ENCODE results near the gene TCEAL8. TPM values are rescaled to one million over a fixed set of nuclear protein-coding genes. Genes with fewer than 3 reads are reported as not detected.

Gene TCEAL8
- polyA plus RNA-seq, 4 donors, result 144 to 179 (median 179) TPM

DNA sequence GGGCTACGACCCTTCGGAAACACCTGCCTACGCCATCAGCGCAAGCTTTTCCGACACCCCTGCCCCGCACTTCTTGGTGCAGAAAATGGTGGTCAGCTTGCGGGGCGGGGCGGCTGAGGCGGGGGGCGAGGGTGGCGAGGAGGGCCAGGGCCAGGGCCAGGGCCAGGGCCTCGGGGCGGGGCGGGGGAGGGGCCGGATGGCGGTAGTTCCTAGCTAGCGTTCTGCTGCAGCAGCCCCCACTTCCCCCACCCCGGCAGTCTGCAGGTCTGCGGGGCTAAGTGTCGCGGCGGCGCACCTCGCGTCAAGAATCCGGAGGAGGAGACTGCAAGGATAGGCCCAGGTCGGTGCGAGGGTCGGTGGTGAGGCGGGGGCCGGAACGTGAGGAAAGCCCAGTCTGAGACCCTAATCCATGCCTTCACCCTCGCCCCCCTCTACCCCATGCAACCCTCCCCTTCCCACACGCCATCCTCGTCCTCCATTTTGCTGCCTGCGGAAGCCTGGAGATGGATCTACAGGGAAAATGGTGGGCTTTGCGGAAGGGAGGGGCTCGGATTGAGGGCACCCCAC is 39.4 kb downstream of the TCEAL8 start:
- peak in 3 of 4 donors; percentile 18 to 31 (median 21) for DNase-seq (ENCODE audit: low read depth in 4 of 4, low spot score in 3 of 4)

DNA sequence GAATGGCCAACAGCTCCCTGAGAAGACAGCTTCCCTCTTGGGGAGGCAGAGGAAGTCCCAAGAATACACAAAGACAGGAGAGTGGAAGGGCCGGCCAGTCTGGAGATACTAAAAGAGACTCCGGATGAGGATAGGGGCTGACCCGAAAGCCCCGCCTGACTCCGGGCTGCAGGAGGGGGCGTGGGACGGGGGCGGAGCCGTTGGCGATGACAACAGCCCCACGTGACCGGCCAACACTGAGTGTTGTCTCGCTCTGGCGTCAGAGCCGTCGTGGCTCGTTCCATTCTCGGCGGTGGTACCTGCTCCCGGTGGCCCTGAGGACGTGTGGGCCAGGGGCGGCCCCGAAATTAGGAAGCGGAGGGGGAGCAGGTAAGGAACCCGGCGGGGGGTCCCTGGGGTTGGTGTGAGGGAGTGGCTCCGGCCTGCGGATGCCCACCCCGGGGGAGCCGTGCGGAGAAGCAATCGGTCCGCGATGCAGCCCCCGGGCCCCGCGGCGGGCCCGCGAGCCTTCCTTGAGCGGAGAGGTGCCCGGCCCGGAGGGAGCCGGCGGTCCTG is 40.0 kb downstream of the TCEAL8 start, which contains the start of gene BEX4:
BEX4 (plus strand) TSS at position 239 of the 555 bp plus-strand sequence. CDS start 1,046 bp downstream, outside the sequence.
- DNase-seq (ENCODE audit: low read depth in 4 of 4, low spot score in 3 of 4), result peak; percentile 56 to 61 (median 59)

DNA sequence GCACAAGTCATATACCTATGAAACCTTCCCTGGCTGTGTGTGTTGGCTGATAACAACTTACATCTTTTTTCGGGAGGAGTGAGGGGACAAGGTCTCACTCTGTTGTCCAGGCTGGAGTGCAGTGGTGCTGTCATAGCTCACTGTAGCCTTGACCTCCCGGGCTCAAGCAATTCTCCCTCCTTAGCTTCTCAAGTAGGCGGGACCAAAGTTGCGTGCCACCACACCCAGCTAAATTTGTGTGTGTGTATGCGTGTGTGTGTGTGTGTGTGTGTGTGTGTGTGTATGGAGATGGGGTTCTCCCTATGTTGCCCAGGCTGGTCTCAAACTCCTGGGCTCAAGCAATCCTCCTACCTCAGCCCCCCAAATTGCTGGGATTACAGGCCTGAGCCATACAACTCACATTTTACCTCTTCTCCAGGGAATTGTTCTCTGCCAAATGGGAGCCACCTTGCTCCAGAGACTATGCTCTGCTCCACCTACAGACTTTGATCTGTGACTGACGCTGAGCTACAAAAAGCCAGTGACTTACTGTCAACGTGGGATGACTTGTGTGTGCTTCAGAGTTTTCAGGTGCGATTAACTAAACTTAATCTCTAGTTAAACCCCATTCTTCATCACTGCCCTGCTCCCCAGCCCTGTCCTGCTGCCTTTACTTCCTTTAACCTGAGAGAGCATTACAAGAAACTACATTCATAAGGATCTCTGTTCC is 42.1 kb downstream of the TCEAL8 start:
- DNase-seq (ENCODE audit: low read depth in 4 of 4, low spot score in 3 of 4), result no peak

DNA sequence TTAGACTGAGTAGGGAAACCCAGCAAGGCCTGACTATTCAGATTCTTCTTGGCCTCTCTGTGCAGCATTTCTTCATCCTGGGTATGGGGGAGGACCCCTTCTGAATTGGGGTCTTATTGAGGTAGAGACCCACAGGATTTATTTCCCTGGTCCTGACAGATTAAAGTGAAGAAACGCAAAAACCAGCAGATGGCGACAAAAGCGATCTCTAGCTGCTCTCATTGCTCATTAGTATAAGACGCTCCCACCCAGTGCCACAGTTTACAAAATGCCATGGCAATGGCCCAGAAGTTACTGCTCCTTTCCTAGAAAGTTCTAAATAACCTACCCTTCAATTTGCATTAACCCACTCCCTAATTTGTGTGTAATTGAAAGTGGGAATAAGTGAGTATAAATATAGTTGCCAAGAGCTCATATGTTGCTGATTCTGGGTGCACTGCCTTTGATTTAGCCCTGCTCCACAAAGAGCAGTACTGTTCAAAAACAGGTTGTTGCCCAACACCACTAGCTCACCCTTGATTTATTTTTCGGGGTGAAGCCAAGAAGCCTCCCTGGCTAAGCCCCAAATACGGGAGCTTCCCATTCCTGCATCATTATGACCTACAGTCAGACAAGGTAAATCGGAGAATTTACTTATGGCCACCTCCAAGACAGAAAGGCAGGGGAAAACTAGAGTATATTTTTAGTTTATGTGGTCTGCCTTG is 43.8 kb downstream of the TCEAL8 start:
- peak in 2 of 4 donors; percentile 28 to 41 for DNase-seq (ENCODE audit: low read depth in 4 of 4, low spot score in 3 of 4)

DNA sequence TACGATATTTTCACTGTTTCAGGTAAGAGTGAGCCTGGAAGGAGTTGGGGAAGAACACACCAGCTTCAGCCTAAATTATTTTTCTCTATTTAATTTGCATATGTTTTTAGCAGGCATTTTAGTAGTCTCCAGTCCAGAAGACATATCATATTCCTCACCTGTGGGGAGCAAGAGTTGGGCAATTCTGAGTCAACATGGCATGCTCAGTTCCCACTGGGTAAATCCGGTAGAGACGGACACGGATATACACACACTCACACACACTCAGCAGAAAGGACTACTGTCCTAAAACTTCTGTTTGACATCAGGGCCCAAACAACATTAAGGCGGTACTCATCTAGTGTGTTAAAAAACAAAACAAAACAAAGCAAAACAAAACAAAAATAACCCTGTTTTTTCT is 44.9 kb downstream of the TCEAL8 start:
- DNase-seq (ENCODE audit: low read depth in 4 of 4, low spot score in 3 of 4), result no peak

Other genes starting within 250 kb of the TCEAL8 start
- 10 to 100 TPM; 48.4 to 73.6 (median 66.8) TPM for gene BEX1, start 191.0 kb downstream of the TCEAL8 start, polyA plus RNA-seq (ENCODE audit: insufficient read length in 4 of 4)
- under 1 TPM in 3 of 4 donors, not detected in 1; 0.05 to 0.18 (median 0.07) TPM for gene NXF3, start 162.0 kb downstream of the TCEAL8 start, polyA plus RNA-seq (ENCODE audit: insufficient read length in 4 of 4)
- 100 to 1,000 TPM; 179 to 189 (median 182) TPM for gene BEX4, start 40.0 kb downstream of the TCEAL8 start, polyA plus RNA-seq (ENCODE audit: insufficient read length in 4 of 4)
- gene TCEAL5, start 21.6 kb upstream of the TCEAL8 start, polyA plus RNA-seq (ENCODE audit: insufficient read length in 4 of 4), result 10 to 100 TPM; 11.4 to 13.9 (median 13.2) TPM
- 10 to 100 TPM; 69.1 to 87.0 (median 84.8) TPM for gene BEX2, start 55.8 kb upstream of the TCEAL8 start, polyA plus RNA-seq (ENCODE audit: insufficient read length in 4 of 4)
- gene TCEAL7, start 75.1 kb upstream of the TCEAL8 start, polyA plus RNA-seq (ENCODE audit: insufficient read length in 4 of 4), result 10 to 100 TPM; 37.9 to 48.3 (median 42.8) TPM
- 100 to 1,000 TPM; 213 to 250 (median 246) TPM for gene TCEAL9, start 101.4 kb upstream of the TCEAL8 start, polyA plus RNA-seq (ENCODE audit: insufficient read length in 4 of 4)
- gene BEX3, start 121.4 kb upstream of the TCEAL8 start, polyA plus RNA-seq (ENCODE audit: insufficient read length in 4 of 4), result 100 to 1,000 TPM; 509 to 591 (median 575) TPM

Data from right renal pelvis (tissue), 4 donors.